SH-SY5Y (cell line): ENCODE measurements around the gene POLE3.

ENCODE experiments used
- GATA2 ChIP-seq: IDR thresholded peaks from 2 replicates; pipeline ENCODE4 v1.6.1; 2011; ENCODE audit warnings: mild to moderate bottlenecking, low read depth, low read length
- GATA3 ChIP-seq: IDR thresholded peaks from 2 replicates; pipeline ENCODE4 v1.6.1; 2011; ENCODE audit warnings: low read depth, mild to moderate bottlenecking, low read length, moderate library complexity

DNA sequence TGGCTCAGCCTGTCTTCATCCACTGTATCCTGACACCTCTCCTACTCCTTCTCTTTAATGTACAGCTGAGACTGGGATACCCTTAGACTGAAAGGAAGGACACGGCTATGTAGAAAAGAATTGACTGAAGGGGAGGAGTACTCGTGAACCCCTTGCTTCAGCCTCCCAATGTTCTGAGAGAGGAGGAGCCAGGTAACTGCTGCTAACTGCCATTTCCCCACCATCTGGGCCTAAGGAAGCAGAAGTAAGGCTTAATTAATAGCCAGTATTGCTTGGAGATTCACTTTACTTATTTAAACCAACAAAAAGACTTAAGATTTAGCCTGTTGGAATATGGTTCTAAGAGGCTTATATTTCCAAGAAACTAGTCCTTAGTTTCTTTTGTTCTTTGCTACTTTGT, 34.3 kb upstream of the POLE3 start:
- TF ChIP-seq GATA2 (no peak), GATA3 (no peak)
